GM19025 (cell line): ENCODE results near the gene TMEM250.

Experiments used
- ATAC-seq: cut with Tn5 transposase; IDR thresholded peaks from one replicate; pipeline ENCODE4 v1.9.1; 2021; ENCODE audit warnings: mild to moderate bottlenecking, low read depth, moderate library complexity; ENCODE audit not compliant: unreplicated experiment

The TMEM250 gene

DNA sequence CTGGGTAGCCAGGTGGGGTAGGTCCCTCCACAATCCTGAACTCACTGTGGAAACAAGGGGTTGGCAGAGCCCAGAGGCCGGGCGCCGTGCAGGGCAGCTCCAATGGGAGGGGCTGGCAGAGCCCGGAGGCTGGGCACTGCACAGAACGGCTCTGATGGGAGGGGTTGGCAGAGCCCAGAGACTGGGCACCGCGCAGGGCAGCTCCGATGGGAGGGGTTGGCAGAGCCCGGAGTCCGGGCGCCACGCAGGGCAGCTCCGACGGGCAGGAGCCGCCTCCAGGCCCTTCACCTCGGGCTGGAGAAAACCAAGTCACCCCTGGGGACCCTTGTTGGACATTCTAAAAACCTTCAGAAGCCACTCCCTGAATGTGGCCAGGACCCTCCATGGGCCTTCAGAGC lies 32.9 kb downstream of the TMEM250 start:
- ATAC-seq: no peak

GRCh38 chr9:136084063-136084944 lies 34.4 kb downstream of the TMEM250 start:
- no peak for ATAC-seq

- no peak for ATAC-seq
Measured at GRCh38 chr9:136083558-136084062, 35.1 kb downstream of the TMEM250 start.

DNA sequence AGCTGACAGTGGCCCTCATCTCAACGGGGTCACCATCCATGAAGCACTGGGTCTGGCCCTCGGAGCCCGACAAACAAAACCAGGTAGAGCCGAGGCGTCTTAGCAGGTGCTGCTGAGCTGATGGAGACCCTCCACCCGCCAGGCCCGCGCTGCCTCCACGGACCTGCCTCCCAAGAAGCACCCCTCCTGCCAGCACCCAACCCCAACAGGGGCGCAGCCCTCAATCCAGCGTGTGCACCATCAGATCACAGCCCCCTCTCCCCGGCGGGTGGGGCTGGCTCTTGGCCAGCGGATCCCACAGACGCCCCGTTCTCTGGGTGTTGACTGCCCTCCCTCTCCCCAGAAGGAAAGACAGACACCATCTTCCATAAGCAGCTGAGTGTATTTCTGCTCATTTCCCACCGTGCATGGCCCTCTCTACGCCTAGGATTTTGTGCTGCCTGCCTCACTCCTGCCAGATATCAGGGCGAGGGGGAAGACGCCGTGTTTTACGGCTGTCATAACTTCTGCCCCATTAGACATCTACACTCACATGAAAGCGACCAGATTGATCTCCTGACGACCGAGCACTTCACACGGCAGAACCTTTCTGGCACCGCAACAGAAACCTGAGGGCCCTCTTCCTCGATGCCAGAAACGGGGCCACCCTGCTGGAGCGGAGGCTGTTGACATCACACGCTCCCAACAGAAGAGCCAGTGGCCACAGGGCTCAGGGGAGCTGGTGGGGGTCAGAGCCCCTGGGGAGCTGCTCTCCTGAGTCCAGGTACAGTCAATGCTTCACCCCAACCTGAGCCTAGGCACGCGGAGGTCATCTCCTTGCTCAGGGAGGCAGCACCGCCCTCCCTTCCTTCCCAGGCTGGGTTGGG lies 35.9 kb downstream of the TMEM250 start:
- no peak for ATAC-seq

DNA sequence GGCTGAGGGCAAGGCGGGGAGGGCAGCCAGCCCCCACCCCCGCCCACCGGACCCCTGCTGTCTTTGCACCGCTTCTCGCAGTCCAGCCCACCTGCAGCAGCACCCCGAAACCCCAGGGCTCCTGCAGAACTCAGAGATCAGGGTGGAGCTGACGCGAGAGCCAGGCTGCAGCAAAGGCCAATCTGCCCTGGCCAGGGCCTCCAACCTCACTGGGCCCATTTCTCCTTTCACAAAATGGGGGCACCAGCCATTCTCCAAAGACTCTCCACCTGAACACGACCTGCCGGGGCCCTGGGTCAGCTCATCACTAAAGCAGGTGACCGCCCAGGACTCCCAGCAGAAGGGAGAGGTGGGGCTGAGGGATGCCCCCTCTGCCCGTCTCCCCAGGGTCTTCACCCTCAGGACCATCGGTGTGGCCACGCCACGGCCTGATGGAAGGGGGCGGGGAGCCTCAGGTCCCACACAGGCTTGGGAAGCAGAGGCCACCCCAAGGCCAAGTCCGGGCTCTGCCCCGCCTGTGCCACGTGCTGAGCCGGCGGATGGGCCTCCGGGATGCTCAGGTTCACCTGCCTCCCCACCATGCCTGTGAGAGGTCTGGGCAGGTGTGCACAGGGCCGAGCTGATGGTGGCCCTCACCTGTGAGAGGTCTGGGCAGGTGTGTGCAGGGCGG lies 36.7 kb downstream of the TMEM250 start:
- ATAC-seq: no peak

DNA sequence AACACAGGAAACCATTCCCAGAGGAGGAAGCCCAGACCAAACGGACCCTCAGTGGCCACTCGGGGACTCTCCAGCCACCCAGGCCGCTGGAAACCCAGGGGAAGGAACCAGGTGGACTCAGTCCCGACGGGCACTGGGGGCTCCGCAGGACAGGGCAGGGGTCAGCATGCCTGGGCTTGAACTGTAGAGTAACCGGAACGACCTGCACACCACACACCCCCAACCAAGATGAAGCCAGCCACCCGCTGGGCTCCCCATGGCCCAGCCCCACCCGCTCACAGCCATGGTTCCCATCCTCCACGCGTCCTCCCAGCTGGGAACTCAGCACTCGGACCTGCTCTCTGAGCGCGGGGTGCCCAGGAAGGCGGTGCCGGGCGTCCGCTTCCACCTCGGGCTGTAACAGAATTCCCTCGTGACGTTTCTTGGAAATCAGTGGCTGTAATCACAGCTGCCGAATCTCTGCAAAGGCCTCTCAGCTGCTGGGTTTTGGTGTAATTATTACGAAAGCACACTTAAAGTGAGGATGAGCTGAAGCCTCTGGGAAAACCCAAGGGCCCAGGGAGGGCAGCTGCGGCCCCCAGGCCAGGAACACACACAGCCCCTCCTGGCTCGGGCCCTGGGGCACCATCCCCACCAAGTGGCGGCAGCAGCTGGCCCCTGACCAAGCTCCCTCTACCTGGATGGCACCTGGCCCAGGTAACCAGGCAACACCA lies 37.4 kb downstream of the TMEM250 start:
- no peak for ATAC-seq

- ATAC-seq: no peak
Measured at GRCh38 chr9:136080716-136081112, 38.0 kb downstream of the TMEM250 start.

DNA sequence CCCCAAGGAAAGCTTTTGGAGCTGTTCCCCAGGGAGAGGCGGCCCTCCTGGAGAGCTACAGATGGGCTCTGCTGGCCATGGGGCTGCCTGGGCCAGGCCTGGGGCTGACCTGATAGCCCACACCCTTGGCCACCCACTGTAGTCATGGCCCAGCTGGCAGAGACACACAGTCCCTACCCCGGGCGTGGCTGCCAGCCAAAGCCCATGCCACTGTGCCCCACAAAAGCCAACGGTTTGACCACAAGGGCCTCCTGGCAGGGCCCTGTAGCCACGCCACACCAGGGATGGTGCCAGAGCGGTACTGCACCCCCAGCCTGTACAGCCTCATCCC lies 38.8 kb downstream of the TMEM250 start:
- no peak for ATAC-seq

GRCh38 chr9:136079211-136079915 lies 39.3 kb downstream of the TMEM250 start:
- no peak for ATAC-seq

DNA sequence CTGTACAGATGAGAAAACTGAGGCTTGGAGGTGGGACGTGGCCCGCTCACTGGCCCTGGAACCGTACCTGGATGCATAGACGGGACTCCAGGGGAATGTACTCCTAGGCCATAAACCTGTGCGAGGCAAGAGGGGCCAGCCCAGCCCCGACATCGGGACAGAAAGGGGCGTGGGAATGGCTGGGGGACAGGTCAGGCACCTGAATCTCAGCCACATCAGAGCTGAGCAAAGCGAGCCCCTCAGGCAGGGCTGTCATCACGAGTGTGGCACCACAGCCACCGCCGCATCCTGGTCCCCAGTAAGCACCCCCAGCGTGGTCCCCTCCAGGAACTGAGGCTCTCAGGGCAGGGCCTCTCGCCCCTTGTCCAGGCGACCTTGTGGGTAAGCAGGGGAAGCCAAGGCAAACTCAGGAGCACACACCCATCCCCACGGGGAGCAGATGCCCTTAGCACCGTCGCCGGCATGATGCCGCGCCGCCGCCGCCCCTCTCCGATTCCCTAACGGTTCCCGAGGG lies 40.1 kb downstream of the TMEM250 start:
- no peak for ATAC-seq

GRCh38 chr9:136078024-136078423 lies 40.7 kb downstream of the TMEM250 start:
- no peak for ATAC-seq

DNA sequence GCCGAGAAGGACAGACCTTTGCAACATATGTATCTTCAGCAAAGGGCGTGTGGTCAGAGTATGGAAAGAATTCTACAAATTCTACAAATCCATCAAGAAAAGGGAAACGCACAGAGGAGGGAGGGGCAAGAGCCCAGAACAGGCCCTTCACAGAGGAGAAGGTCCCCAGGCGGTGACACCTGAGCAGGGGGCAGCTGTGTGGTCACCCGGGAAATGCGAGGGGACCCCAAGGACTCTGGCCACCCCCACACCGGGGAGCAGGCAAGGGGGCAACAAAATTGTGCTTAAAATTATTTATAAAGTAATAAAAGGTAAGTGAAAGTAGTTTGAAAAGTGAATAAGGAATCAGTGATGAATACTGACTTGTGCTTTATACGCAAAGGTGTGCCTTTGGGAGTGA lies 41.2 kb downstream of the TMEM250 start:
- no peak for ATAC-seq

GRCh38 chr9:136075881-136076678 lies 42.6 kb downstream of the TMEM250 start:
- ATAC-seq: no peak

GRCh38 chr9:136075134-136075841 lies 43.4 kb downstream of the TMEM250 start:
- ATAC-seq: no peak

DNA sequence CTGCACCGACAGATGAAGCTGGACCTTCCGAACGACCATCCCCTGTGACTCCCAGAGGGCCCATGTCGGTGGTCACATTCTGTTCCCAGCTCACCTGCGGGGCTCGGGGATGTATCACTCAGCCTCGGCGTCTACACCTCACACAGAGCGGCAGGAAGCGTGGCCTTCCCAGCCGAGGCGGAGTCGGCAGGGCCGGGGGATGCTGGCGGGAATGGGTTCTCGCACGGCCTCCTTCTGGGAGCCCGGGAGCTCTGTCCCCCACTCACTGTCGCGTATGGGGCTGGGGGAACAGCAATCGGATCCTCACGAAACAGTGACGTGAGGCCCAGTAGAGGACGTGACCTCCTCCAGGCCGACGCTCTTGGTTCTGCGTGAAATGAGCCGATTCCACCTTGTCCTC lies 44.0 kb downstream of the TMEM250 start:
- no peak for ATAC-seq
